ENCODE measurements around the gene RBMX. TPM values are rescaled to one million over a fixed set of nuclear protein-coding genes. Genes with fewer than 3 reads are reported as not detected.
"Not testable (repeated sequence)": the region's sequence is repeated elsewhere in the genome, so short reads cannot be mapped to it uniquely, and the experiment has no call there.

RBMX gene
- total RNA-seq (2022) = 253 and 261 TPM in 2 replicates
- Bru-seq, nascent RNA = percentile 98 among the genes with signal in this experiment
- BruChase-seq, experiment 1, labeled RNA remaining after a 2-hour chase = percentile 99 among the genes with signal in this experiment
- percentile 99 among the genes with signal in this experiment for BruChase-seq, experiment 2, labeled RNA remaining after a 6-hour chase
- long read RNA-seq, transcript RBMX-201 (9 exons, 2,012 nt) = major isoform, 322 of 403 reads
- long read RNA-seq, transcript RBMX-205 (3 exons, 2,041 nt) = minor isoform, 5 of 403 reads
- long read RNA-seq, partial matches to known transcripts = 13 of 403 reads
- long read RNA-seq, other reads (novel, unspliced or antisense) = 61 of 403 reads

DNA sequence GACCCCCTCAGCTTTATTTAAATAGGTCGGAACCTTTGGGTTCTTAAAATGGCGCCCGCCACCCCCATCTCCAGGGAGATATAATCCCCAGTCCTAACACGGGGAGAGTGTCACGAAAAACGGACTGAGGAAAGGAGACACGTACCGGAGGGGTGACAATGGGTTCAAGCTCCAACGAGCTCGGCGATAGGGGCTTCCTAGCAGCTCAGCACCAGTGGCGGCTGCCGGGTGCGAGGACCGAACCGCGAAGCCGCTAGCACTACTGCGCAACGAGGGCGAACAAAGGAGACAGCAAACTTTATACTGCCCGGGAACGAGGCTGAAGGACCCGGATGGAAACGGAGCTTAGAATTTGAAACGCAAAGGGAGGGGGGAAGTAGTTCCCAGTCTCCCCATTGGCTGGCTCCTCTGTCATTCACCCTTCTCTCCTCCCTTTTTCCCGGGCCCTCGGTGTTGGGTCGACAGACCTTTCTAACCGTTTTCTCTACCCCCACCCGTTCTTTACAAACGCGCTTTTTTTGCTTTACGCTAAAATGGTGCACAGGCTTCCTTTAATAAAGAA lies at the start of gene RBMX:
Gene RBMX, minus strand, starts transcription at position 274 of the 562 bp plus-strand sequence. CDS start 1,298 bp downstream, outside the sequence.
- no peaks in the 10 kb centered on the region for H3K9me3 ChIP-seq
- Mint-ChIP-seq H3K4me3 (ENCODE audit: unreplicated experiment) (peak within 1 kb of the TSS; percentile 84), H3K36me3 (ENCODE audit: insufficient read depth, unreplicated experiment) (peaks cover 54% of the 10 kb centered on the region), H3K27ac (ENCODE audit: unreplicated experiment) (peak within 1 kb of the TSS; percentile 98), H3K27me3 (ENCODE audit: insufficient read depth, unreplicated experiment) (no peaks in the 10 kb centered on the region), H3K4me1 (ENCODE audit: low read depth, unreplicated experiment) (peaks cover 4% of the 10 kb centered on the region), H3K9me3 (ENCODE audit: unreplicated experiment) (no peaks in the 10 kb centered on the region)
- no TSS peak for BruUV-seq (replicated peaks)
- intact Hi-C loops (cut with micrococcal nuclease; ENCODE audit: unreplicated experiment) = loop anchor here (1.0 kb wide), 2 partner anchors 29 to 45 kb away; no protein-coding TSS in a partner anchor
- ChIA-PET POLR2A (interaction anchor here (0.6 to 1.3 kb wide), 4 partner anchors 9 to 45 kb away, joined by 5 to 22 read pairs (median 6); no protein-coding TSS in a partner anchor), CTCF (interaction anchor here (1.0 kb wide), 1 partner anchor 45 kb away, joined by 5 read pairs; no protein-coding TSS in a partner anchor)
- H3K27me3 ChIP-seq (replicated peaks; ENCODE audit: control insufficient read depth, insufficient read depth, low read length) = no peaks in the 10 kb centered on the region
- TF ChIP-seq, protein P1, sequence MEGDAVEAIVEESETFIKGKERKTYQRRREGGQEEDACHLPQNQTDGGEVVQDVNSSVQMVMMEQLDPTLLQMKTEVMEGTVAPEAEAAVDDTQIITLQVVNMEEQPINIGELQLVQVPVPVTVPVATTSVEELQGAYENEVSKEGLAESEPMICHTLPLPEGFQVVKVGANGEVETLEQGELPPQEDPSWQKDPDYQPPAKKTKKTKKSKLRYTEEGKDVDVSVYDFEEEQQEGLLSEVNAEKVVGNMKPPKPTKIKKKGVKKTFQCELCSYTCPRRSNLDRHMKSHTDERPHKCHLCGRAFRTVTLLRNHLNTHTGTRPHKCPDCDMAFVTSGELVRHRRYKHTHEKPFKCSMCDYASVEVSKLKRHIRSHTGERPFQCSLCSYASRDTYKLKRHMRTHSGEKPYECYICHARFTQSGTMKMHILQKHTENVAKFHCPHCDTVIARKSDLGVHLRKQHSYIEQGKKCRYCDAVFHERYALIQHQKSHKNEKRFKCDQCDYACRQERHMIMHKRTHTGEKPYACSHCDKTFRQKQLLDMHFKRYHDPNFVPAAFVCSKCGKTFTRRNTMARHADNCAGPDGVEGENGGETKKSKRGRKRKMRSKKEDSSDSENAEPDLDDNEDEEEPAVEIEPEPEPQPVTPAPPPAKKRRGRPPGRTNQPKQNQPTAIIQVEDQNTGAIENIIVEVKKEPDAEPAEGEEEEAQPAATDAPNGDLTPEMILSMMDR (IDR thresholded peaks at IDR 0.05; ENCODE audit: insufficient read depth in 1 of 2, low read depth in 1 of 2, low read length in 1 of 2, severe bottlenecking in 1 of 2, unreplicated experiment in 1 of 2) = no peak
- H3K4me3 ChIP-seq (ENCODE audit: low read depth, low read length) = peak within 1 kb of the TSS; percentile 79
- no peaks in the 10 kb centered on the region for H3K4me1 ChIP-seq
- peak; percentile 89 to 91 for DNase-seq
- no peaks in the 10 kb centered on the region; the same call in 1 of the 2 replicates for H3K36me3 ChIP-seq (ENCODE audit: control insufficient read depth, insufficient read depth, low read length)

DNA sequence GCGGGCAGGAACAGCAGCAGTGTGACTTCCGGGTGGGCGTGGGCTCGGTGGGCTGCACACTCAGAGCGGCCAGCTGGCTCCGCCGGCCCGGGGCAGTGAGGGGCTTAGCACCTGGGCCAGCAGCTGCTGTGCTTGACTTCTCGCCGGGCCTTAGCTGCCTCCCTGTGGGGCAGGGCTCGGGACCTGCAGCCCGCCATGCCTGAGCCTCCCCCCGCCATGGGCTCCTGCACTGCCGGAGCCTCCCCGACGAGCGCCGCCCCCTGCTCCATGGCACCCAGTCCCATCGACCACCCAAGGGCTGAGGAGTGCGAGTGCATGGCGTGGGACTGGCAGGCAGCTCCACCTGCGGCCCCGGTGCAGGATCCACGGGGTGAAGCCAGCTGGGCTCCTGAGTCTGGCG lies 40.9 kb upstream of the RBMX start:
- H3K4me3 ChIP-seq (ENCODE audit: low read depth, low read length); H3K27me3 Mint-ChIP-seq (ENCODE audit: insufficient read depth, unreplicated experiment); CTCF ChIA-PET; intact Hi-C loops (cut with micrococcal nuclease; ENCODE audit: unreplicated experiment); DNase-seq; H3K4me1 ChIP-seq; H3K27me3 ChIP-seq (replicated peaks; ENCODE audit: control insufficient read depth, insufficient read depth, low read length); H3K4me1 Mint-ChIP-seq (ENCODE audit: low read depth, unreplicated experiment); H3K36me3 ChIP-seq (ENCODE audit: control insufficient read depth, insufficient read depth, low read length); H3K27ac Mint-ChIP-seq (ENCODE audit: unreplicated experiment); H3K9me3 ChIP-seq; H3K36me3 Mint-ChIP-seq (ENCODE audit: insufficient read depth, unreplicated experiment); BruUV-seq (replicated peaks); H3K4me3 Mint-ChIP-seq (ENCODE audit: unreplicated experiment); H3K9me3 Mint-ChIP-seq (ENCODE audit: unreplicated experiment); POLR2A ChIA-PET: not testable (repeated sequence)

DNA sequence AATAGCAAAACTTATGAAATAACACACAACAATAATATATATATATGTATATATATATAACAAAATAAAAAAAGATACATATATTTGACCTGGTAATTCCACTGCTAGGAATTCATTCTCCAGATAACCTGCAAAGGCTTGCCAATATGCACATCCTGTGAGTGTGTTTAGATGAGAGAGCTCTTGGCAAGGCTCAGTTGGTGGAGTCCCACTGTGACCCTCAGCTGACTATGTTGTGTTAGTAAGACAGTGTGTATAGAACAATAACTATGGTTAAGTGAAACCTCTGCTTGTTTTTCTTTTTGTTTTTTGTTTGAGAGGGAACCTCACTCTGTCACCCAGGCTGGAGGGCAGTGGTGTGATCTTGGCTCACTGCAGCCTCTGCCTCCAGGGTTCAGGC lies 39.5 kb upstream of the RBMX start:
- no peaks in the 10 kb centered on the region for H3K4me1 Mint-ChIP-seq (ENCODE audit: low read depth, unreplicated experiment)
- Histone ChIP-seq H3K9me3 (no peaks in the 10 kb centered on the region), H3K27me3 (replicated peaks; ENCODE audit: control insufficient read depth, insufficient read depth, low read length) (no peaks in the 10 kb centered on the region), H3K36me3 (ENCODE audit: control insufficient read depth, insufficient read depth, low read length) (no peaks in the 10 kb centered on the region), H3K4me1 (no peaks in the 10 kb centered on the region), H3K4me3 (ENCODE audit: low read depth, low read length) (no peak overlapping the region)
- TF ChIP-seq, protein P1 (IDR thresholded peaks at IDR 0.05; ENCODE audit: insufficient read depth in 1 of 2, low read depth in 1 of 2, low read length in 1 of 2, severe bottlenecking in 1 of 2, unreplicated experiment in 1 of 2) = no peak
- H3K36me3 Mint-ChIP-seq (ENCODE audit: insufficient read depth, unreplicated experiment) = peaks cover 2% of the 10 kb centered on the region
- no peak overlapping the region for H3K4me3 Mint-ChIP-seq (ENCODE audit: unreplicated experiment)
- DNase-seq = no peak
- ChIA-PET POLR2A (no interaction called here), CTCF (no interaction called here)
- BruUV-seq (replicated peaks) = no TSS peak
- intact Hi-C loops (cut with micrococcal nuclease; ENCODE audit: unreplicated experiment) = no loop called here
- H3K27ac Mint-ChIP-seq (ENCODE audit: unreplicated experiment) = no peak overlapping the region
- no peaks in the 10 kb centered on the region for H3K9me3 Mint-ChIP-seq (ENCODE audit: unreplicated experiment)
- H3K27me3 Mint-ChIP-seq (ENCODE audit: insufficient read depth, unreplicated experiment) = no peaks in the 10 kb centered on the region
